NCI-H2107 treated with DMSO at 0.1 percent for 48 hours (cell line): ENCODE results near the gene PANK4.
"Not testable (repeated sequence)": the region's sequence is repeated elsewhere in the genome, so short reads cannot be mapped to it uniquely, and the experiment has no call there.

Source experiments
- DNase-seq: peaks from one replicate; lab custom pipeline; 2025; ENCODE audit not compliant: unreplicated experiment; lab: John Stamatoyannopoulos, UW

The PANK4 gene

GRCh38 chr1:2559509-2560298 is 33.3 kb upstream of the PANK4 start:
- DNase-seq = no peak

GRCh38 chr1:2558861-2559260 is 32.5 kb upstream of the PANK4 start:
- no peak for DNase-seq

- DNase-seq = no peak
These were observed 32.0 kb upstream of the PANK4 start for GRCh38 chr1:2558420-2558819.

GRCh38 chr1:2557482-2558400 is 31.3 kb upstream of the PANK4 start:
- DNase-seq = no peak

GRCh38 chr1:2556678-2557481 is 30.5 kb upstream of the PANK4 start:
- no peak for DNase-seq

GRCh38 chr1:2556277-2556677 is 29.9 kb upstream of the PANK4 start, which contains the start of gene TNFRSF14:
Gene TNFRSF14 (plus strand): TSS chr1:2556371. CDS start chr1:2556665, 294 bp downstream.
- DNase-seq = no peak

- DNase-seq = no peak
These were observed 29.4 kb upstream of the PANK4 start for GRCh38 chr1:2555634-2556276.

GRCh38 chr1:2554621-2555387 is 28.4 kb upstream of the PANK4 start:
- no peak for DNase-seq

- DNase-seq = no peak
These were observed 27.6 kb upstream of the PANK4 start for GRCh38 chr1:2553871-2554620.

GRCh38 chr1:2553076-2553475 is 26.7 kb upstream of the PANK4 start:
- DNase-seq = not testable (repeated sequence)

- DNase-seq = no peak
These were observed 25.8 kb upstream of the PANK4 start for GRCh38 chr1:2552189-2552588.

- DNase-seq = not testable (repeated sequence)
These were observed 25.1 kb upstream of the PANK4 start for GRCh38 chr1:2551544-2551943.

- DNase-seq = not testable (repeated sequence)
These were observed 24.0 kb upstream of the PANK4 start for GRCh38 chr1:2550309-2550861.

- not testable (repeated sequence) for DNase-seq
These were observed 23.1 kb upstream of the PANK4 start for GRCh38 chr1:2549367-2550029.

GRCh38 chr1:2548068-2548589 is 21.7 kb upstream of the PANK4 start:
- no peak for DNase-seq

GRCh38 chr1:2547210-2548067 is 21.0 kb upstream of the PANK4 start:
- DNase-seq = no peak
